Ishikawa (cell line): ENCODE data around the gene PMEPA1.

Experiments
- EP300 ChIP-seq: IDR thresholded peaks from 2 replicates; pipeline ENCODE4 v1.6.1; 2012; ENCODE audit warnings: borderline replicate concordance
- FOXM1 ChIP-seq: IDR thresholded peaks from 2 replicates; pipeline ENCODE4 v1.6.1; 2012; ENCODE audit warnings: low read depth, borderline replicate concordance
- RAD21 ChIP-seq: IDR thresholded peaks from 2 replicates; pipeline ENCODE4 v1.6.1; 2012; ENCODE audit warnings: low read depth
- TCF12 ChIP-seq: IDR thresholded peaks from 2 replicates; pipeline ENCODE4 v1.6.1; 2012; ENCODE audit warnings: low read depth
- TEAD4 ChIP-seq: IDR thresholded peaks from 2 replicates; pipeline ENCODE4 v1.6.1; 2012
- YY1 ChIP-seq: IDR thresholded peaks from 2 replicates; pipeline ENCODE4 v1.6.1; 2012; ENCODE audit warnings: low read depth
- TF ChIP-seq, protein P1 (sequence below): IDR thresholded peaks from 2 replicates; pipeline ENCODE4 v1.6.1; 2012
- TF ChIP-seq, protein P2 (sequence below): IDR thresholded peaks from 2 replicates; pipeline ENCODE4 v1.6.1; 2012

PMEPA1 gene

DNA sequence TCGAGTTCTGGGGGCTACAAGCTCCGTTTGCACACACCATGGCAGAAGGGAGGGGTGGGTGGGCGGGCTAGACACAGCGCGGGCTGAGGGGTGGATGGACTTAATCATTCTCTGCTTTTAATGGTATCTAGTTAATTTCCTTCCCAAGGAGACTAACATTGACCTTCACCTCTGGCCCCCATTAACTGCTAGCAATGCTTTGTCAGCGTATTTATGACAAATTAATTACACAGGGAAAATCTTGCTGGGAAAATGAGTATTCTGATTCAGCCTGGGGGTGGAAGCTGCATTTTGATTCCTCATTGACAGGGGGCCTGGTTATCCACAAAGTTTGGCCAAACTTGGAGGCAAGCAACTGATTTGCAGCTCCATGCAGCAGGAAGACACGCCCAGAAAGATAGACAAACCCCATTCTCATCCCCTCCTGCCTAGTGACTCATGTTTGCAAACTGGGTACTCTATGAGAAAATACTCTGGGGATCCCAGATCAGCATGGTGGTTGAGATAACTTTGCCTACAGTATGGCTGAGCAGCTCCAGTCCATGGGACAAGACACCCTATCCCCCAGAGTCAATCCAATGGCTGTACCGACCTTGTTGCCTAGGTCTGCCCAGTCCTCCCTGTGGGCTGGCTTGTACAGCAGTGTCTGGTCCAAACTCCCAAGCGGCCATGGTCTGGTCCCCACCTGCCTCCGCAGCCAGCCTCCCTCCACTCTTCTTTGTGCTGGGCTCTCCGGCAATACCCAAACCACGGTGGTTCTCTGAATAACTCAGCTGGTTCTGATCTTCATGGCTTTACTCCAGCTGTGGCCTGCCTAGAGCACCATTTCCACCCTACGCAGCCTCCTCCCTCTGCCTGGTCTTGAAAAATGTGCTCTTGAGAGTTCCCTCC is 109.2 kb downstream of the PMEPA1 start:
- TF ChIP-seq EP300 = no peak

DNA sequence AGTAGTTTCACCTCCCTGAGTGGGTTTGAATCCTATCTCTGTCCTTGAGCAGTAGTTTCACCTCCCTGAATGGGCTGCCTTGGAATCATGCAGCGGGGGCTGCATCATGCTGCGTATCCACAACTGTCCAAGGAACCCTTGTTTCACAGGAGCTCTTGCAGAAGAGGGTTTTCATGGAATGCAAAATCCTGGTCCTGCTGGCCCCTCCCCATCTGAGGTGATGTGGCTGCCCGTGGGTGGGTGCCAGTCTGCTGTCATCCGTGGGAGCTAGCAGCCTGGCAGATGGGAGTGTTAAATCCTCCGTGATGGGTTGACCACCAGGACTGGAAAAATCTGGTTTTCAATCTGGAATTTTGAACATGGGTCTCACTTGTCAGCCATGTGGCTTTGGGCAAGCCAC is 111.3 kb downstream of the PMEPA1 start:
- TF ChIP-seq, protein P1, sequence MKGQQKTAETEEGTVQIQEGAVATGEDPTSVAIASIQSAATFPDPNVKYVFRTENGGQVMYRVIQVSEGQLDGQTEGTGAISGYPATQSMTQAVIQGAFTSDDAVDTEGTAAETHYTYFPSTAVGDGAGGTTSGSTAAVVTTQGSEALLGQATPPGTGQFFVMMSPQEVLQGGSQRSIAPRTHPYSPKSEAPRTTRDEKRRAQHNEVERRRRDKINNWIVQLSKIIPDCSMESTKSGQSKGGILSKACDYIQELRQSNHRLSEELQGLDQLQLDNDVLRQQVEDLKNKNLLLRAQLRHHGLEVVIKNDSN = no peak
- TF ChIP-seq, protein P2, sequence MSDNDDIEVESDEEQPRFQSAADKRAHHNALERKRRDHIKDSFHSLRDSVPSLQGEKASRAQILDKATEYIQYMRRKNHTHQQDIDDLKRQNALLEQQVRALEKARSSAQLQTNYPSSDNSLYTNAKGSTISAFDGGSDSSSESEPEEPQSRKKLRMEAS = no peak
- TF ChIP-seq FOXM1 (no peak), RAD21 (no peak), TEAD4 (no peak), YY1 (no peak), TCF12 (no peak)
